Measurements from ENCODE around the gene SMARCA1.
"Not testable (repeated sequence)": the region's sequence is repeated elsewhere in the genome, so short reads cannot be mapped to it uniquely, and the experiment has no call there.

Gene SMARCA1, protein sequence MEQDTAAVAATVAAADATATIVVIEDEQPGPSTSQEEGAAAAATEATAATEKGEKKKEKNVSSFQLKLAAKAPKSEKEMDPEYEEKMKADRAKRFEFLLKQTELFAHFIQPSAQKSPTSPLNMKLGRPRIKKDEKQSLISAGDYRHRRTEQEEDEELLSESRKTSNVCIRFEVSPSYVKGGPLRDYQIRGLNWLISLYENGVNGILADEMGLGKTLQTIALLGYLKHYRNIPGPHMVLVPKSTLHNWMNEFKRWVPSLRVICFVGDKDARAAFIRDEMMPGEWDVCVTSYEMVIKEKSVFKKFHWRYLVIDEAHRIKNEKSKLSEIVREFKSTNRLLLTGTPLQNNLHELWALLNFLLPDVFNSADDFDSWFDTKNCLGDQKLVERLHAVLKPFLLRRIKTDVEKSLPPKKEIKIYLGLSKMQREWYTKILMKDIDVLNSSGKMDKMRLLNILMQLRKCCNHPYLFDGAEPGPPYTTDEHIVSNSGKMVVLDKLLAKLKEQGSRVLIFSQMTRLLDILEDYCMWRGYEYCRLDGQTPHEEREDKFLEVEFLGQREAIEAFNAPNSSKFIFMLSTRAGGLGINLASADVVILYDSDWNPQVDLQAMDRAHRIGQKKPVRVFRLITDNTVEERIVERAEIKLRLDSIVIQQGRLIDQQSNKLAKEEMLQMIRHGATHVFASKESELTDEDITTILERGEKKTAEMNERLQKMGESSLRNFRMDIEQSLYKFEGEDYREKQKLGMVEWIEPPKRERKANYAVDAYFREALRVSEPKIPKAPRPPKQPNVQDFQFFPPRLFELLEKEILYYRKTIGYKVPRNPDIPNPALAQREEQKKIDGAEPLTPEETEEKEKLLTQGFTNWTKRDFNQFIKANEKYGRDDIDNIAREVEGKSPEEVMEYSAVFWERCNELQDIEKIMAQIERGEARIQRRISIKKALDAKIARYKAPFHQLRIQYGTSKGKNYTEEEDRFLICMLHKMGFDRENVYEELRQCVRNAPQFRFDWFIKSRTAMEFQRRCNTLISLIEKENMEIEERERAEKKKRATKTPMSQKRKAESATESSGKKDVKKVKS

DNA sequence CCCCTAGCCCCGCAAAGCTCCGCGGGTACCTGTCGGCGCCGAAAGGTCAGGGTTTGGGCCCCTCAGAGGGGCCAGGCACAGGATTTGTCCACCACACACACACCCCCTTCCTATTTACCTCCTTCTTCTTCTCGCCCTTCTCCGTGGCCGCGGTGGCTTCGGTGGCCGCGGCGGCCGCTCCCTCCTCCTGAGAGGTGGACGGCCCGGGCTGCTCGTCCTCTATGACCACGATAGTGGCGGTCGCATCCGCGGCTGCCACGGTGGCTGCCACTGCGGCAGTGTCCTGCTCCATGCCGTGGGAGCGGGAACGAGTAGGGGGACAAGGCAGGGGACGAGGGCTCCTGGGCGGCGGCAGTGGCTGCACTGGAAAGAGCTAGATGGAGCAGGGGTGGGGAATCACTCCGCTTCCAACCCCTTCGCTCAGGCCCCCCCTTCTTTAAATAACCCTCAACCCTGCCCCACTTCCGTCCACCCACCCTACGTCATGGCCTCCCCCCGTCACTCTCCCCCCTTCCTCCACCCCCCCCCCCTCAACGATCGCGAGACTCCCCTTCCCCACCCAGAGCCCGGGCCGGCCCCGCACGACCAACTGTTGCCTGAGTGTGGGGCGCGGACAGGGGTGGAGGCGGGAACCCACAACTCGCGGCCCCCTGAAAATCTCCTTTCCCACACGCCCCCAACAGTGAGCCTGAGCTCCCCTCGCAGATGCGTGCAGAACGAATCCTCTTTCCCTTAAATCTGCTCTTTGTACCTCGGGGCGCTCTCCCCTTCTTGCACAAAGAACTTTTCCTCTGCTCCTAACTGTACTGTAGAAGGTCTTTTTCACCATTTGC, at the start of gene SMARCA1:
TSS of gene SMARCA1 (minus strand) at position 412 of the 833 bp plus-strand sequence. CDS start at position 292, 120 bp downstream.
- DNase-seq (ENCODE audit: low read depth): no peak

DNA sequence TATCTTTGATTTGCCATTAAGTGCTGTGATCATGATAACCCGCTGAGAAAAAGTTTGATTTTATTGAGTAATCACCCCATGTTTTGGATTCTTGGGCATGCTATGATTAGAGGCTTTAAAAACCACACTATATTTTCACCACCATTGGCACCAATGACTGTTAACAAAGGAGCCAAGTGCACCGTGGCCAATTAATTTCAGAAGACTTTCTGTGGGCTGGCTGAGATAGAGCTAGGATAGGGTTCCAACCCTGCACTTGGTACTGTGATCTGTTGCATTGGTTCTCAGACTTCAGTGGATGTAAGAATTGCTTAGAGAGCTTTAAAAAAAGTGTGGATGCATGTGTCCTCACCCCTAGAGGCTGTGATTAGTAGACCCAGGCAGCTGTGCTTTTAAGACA, 49.1 kb upstream of the SMARCA1 start:
- DNase-seq (ENCODE audit: low read depth): no peak

DNA sequence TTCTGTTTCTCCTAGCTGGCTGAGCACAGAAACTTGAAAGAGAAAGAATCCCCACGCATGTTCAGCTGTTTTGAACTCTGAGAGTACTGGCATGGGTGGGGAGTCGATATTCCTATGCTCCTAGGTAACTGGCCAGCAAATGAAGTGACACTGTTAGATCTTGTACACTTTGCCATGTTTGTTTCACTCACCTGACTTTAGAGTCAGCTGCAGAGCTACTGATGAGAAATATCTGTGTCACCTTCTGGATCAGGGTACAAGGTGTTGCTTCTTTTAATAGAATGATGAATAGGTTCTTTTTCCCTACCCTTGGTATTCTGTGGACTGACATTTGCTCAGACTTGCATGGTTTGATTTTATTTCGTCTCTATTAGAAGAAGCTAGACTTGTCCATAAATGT, 45.1 kb upstream of the SMARCA1 start:
- no peak for DNase-seq (ENCODE audit: low read depth)

DNA sequence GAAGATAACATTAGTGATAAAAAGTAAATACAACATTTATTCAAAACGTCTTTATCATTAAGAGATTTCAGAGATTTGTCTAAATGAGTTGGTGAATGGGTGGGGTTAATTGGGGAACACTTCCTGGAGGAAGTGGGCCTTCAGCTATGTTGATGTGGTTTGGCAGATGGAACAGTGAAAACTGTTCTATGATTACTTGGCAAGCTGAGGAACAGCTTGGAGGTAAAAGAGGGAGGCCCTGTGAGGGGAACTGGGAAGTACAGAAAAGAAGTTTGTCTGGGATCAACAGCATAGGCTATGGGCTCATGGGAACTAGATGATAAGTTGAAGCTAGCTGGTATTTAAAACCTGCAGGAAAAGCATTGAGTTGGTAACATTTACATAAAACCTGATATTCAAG, 42.8 kb upstream of the SMARCA1 start:
- no peak for DNase-seq (ENCODE audit: low read depth)

DNA sequence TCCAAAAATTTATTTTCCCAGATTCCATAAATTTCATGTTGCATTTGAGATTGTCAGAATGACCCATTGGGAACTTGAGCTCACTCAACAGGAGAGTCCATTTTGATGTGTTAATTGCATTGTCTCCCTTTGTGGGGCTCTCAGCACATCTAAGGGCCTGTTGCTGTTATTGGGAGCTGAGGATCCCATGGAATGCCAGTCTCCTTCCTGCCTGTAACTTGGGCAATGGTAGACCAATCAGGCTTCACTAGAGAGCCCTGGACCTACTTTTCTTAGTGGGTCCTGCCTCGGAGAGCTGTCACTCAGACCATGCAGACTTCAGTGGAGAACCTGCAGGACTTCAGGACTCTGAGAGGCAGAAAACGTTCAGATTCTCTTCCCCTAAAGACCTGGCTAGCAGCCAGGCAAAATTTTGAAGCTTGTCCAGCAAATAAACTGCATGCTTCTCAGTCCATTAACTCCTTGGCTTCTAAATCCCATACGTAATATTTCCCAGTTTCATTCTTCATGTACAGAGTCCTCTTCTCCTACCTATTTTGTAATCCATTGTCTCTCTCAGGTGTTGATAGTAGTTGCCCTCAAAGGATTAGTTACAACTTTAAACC, 41.9 kb upstream of the SMARCA1 start:
- DNase-seq (ENCODE audit: low read depth): no peak

DNA sequence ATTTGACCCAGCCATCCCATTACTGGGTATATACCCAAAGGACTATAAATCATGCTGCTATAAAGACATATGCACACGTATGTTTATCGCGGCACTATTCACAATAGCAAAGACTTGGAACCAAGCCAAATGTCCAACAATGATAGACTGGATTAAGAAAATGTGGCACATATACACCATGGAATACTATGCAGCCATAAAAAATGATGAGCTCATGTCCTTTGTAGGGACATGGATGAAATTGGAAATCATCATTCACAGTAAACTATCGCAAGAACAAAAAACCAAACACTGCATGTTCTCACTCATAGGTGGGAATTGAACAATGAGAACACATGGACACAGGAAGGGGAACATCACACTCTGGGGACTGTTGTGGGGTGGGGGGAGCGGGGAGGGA, 41.1 kb upstream of the SMARCA1 start:
- not testable (repeated sequence) for DNase-seq (ENCODE audit: low read depth)

DNA sequence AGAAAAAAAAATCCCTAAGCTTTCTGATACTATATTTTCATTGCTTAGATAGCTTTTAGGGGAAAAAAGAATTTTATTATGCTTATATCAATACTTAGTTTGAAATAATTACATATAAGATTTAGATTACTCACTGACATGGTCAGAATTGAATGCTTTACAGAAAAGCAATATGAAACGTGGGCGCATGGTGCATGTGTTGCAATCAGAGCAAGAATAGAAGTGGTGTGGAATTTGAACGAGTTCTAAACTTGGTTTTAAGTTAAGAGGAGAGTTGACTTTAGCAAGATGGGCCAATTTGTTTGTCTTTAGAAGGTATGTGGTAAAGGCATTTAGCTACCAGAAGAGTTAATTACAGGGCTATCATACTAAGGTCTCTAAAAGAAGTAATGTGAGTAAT, 38.2 kb upstream of the SMARCA1 start:
- DNase-seq (ENCODE audit: low read depth): no peak

DNA sequence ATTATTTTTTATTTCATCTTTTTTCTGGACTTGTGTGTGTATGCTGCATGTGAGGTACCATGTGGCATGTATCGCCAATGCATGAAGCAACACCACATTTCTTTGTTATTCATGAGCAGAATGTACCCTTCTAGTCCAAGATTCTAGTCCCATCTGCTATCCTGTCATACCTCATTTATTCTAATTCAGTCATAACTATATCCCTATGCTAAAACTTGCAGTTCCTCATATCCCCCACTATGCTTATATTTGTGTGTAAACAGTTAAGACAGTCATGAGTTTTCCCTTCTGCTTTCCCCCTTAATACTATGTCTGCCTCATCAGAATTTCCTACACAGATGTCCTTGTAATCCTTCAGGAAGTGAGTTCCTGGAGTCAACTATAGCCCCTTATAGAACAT, 36.5 kb upstream of the SMARCA1 start:
- DNase-seq (ENCODE audit: low read depth): no peak

DNA sequence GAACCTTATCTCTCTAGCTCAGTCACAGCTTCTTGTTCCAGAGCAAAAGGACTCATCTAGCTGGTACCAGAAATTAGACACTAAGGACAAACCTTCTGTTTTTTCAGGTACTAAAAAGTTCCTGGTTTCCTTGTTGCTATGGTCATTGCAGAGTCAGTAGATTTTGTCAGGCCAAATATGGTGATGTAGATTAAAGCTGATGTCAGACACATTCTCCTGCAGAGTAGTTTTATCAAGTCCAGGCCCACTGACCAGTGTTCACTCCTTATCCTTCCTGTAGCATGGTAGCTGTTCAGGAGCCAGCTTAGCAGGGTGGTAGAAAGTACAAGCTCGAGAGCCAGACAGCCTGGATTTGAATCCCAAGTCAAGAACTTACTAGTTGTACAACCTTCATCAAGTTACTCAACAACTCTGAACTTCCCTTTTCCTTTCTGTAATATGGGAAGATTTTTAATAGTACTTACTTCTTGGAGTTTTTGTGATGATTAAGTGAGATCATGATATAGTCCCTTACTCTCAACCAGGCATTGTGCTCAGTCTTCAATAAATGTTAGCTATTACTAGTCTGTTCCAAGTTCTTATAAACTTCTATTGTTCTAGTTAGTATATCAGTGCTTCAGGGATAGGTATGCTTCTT, 34.7 kb upstream of the SMARCA1 start:
- DNase-seq (ENCODE audit: low read depth): no peak

DNA sequence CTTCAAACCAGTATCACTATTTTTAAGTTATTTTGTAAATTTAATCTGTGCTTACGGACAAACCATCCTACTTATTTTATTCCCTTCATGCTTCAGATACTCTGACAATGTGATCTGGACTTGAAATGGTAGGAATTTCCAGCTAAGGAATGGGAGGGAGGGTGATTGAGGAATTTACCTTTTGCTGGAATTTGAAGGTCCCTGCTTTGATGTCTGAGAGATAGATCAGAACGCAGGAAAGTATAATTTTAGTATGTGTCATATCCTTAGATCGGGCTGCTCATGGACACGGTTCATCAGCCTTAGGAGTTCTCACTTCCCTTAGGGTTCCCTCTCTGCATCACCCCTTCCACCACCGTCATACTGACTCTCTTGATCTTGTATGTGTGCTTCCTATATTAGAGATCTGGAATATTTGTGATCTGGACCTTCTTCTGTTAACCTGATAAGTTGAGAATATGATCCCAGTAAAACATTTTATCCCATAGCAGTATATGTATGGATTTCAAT, 33.6 kb upstream of the SMARCA1 start:
- DNase-seq (ENCODE audit: low read depth): no peak

DNA sequence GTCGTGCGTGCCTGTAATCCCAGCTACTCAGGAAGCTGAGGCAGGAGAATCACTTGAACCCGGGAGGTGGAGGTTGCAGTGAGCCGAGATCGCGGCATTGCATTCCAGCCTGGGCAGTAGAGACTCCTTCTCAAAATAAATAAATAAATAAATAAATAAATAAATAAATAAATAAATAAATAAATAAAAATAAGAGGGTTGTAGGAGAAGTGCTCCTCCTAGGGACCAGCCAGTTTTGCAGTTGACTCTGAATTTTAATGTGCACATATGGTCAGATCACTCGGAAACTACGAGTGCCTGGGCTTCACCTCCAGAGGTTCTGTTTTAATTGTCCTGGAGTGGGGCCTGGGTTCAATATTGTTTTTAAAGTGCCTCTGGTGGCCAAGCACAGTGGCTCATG, 31.5 kb upstream of the SMARCA1 start:
- not testable (repeated sequence) for DNase-seq (ENCODE audit: low read depth)

DNA sequence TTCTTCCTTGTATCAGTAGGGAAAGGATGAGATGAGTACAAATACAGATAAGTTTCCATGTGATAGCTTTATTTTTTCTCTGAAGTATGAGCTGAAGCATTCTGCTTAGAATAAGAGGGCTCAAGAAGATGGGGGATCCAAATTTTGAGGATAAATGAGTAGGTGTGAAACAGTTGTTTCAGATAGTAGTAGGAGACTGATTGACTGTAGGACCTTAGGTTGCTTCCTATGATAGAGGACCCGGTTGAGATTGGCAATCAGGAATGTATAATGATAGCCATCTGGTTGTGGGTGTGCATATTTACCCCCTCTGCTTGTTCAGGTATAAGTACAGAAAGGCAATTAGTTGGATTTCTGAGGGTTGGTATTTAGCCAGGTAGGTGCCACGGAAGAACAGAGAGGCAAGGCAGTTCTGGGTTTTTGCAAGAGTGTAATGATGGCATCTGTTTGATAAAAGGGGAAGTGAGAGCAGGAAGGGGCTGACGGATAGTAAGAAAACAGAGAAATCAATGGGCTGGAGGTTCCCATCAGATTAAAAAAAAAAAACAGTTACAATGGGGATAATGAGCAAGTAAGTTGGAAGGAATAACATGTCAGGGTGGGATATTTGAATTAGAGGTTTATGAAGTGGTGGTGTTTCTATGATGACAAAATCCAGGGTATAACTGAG, 30.5 kb upstream of the SMARCA1 start:
- no peak for DNase-seq (ENCODE audit: low read depth)

DNA sequence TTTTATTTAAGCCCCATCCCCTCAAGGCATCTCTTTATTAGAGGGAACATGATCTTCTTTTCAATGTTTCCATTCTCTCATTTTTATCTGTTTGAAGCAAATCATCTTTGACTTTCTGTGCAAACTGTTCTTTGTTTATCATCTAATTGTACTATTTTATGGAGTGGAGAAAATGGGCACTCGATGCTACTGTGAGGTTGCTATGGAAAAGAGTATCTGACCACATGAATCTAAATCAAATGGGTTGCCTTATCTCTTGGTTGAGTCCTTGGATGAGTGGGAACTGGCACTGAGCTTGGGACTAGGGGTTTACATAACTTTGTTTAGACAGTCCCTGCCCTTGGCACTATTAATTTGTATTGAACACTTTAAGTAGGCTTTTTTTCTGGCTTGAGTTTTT, 25.8 kb upstream of the SMARCA1 start:
- DNase-seq (ENCODE audit: low read depth): no peak

DNA sequence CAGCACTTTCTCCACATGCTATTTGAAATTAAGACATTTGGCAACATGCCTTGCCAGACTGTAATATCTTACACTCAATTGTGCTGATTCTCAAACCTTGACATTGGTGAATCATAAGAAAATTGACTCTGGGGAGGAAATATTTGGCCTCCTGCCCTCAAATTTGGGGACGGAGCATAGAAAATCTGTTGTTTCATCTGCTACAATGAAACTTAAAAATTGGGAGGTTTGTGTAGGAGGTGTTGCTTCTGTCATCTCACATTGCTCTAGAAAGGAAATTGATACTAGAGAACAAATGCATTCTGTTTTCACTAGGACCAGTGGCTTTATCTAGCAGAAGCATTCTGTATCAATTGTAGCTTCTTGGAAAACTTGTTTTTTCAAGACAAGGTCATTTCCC, 22.1 kb upstream of the SMARCA1 start:
- no peak for DNase-seq (ENCODE audit: low read depth)

DNA sequence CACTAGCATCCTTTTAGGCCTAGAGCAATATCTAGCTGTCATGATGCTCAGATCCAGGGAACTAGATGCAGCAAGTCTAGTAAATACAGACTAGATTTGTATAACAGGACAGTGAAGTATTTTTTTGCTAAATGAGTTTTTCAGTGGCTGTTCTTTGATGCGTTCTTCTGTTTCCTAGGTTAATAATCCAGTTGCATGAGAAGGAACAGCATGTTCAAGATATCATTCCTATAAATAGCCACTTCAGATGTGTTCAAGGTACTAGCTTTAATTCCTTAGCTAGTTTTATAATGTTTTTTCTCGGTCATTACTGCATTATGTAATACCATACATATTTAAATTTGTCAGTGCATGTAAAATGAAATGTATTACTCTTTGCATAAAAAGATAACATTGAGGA, 21.5 kb upstream of the SMARCA1 start:
- DNase-seq (ENCODE audit: low read depth): no peak

DNA sequence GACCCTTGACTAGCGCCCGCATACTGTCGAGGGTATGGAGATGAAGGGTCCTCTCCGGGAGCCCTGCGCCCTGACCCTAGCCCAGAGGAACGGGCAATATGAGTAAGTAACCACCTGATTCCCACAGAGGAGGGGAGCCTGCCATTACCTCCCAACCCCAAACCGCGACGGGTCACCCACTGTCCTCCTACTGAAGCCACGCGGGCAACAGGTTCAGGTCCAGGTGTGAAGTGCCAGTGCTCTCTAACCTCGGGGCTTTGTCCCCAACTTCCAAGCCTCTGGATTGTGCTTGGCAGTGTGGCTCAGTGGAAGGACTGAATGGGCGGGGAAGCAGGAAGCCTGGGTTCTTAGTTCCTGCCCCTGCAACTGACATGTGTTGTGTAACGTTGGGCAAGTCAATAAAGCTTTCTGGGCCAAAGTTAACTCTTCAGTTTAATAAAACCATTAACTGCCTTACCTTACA, 17.5 kb upstream of the SMARCA1 start:
- DNase-seq (ENCODE audit: low read depth): no peak

DNA sequence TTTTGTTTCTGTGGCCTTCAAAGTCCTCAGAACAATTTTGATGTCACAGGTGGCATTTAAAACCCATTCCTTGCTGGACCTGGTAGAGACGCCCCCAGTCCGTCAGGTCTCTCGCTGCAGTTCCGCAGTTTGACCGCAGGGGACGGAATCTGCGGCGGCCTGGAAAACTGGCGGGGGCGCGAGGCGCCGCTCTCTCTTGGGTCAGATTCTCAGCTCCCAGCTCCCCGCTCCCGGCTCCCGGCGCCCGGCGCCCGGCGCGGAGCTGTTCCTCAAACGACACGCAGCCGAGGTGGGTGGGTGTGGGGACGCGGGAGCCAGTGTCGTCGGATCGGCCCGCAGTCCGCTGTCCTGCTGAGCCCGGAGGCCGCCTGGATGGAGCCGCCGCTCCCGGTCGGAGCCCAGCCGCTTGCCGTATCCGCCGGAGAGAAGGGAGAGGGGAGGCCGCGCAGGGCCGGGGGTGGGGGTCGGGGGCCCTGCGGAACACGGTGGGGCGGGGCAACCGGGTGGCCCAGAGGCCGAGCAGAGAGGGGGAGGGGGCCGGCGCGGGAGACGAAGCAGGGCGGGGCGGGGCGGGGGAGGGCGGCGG, 16.9 kb upstream of the SMARCA1 start, which contains the start of gene OCRL:
TSS of gene OCRL (plus strand) at position 192 of the 586 bp plus-strand sequence. CDS start at position 373, 181 bp downstream.
- DNase-seq (ENCODE audit: low read depth): no peak

DNA sequence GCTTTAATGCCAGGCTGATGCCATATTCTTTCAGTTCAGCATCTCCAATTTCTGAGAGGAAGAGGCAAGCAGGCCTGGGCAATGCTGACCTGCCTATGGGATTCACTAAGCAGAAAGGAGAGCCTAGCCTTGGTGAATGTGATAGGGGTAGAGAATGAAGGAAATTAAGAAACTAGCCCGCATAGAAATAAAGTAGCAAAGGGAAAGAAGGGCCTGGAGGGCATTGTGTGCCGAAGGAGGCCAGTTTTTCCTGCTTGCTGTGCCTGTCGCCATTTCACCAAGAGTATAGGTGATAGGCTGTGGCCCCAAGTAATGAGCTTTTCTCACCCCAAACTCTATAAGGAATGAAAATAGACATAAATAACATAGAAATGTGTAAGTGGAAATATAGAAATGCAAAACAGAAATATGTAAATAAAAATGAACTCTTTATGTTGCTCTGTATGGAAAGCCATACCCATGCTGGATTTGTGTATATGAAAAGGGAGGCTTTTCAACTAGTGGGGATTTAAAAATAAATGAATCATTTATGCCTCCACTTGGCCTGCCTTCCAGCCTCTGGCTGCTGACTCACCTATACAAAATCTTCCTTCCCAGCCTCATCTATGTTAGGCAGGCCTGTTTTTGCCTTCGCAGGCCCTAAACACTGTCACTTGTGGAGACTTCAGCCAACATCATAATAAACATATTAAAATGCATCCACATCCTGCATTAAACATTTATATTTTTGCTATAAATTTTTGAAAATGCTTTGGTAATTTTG, 11.7 kb upstream of the SMARCA1 start:
- DNase-seq (ENCODE audit: low read depth): no peak

DNA sequence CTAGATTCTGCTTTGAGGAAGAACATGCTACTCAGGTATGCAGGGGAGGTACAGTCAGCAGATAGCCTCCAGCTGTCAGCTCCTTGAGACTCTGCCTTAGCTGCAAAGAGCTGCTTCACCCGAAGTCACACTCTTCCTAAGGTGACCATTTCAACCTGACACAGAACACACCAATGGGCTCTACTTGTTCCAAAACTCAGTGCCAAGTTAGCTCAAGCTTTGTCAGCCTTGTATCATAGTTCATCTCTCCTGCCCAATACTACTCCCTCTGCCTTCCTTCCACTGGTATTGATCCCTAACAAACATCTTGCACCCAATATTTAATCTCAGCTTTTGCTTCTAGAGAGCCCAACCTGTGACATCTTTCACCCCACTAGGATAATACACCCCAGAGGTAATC, 7.8 kb upstream of the SMARCA1 start:
- no peak for DNase-seq (ENCODE audit: low read depth)

Measured in HS-27A (cell line).